ENCODE measurements around the gene BPNT1. TPM values are rescaled to one million over a fixed set of nuclear protein-coding genes. Genes with fewer than 3 reads are reported as not detected.

BPNT1 gene, protein sequence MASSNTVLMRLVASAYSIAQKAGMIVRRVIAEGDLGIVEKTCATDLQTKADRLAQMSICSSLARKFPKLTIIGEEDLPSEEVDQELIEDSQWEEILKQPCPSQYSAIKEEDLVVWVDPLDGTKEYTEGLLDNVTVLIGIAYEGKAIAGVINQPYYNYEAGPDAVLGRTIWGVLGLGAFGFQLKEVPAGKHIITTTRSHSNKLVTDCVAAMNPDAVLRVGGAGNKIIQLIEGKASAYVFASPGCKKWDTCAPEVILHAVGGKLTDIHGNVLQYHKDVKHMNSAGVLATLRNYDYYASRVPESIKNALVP
- 14.6 and 17.6 TPM in 2 replicates for total RNA-seq

DNA sequence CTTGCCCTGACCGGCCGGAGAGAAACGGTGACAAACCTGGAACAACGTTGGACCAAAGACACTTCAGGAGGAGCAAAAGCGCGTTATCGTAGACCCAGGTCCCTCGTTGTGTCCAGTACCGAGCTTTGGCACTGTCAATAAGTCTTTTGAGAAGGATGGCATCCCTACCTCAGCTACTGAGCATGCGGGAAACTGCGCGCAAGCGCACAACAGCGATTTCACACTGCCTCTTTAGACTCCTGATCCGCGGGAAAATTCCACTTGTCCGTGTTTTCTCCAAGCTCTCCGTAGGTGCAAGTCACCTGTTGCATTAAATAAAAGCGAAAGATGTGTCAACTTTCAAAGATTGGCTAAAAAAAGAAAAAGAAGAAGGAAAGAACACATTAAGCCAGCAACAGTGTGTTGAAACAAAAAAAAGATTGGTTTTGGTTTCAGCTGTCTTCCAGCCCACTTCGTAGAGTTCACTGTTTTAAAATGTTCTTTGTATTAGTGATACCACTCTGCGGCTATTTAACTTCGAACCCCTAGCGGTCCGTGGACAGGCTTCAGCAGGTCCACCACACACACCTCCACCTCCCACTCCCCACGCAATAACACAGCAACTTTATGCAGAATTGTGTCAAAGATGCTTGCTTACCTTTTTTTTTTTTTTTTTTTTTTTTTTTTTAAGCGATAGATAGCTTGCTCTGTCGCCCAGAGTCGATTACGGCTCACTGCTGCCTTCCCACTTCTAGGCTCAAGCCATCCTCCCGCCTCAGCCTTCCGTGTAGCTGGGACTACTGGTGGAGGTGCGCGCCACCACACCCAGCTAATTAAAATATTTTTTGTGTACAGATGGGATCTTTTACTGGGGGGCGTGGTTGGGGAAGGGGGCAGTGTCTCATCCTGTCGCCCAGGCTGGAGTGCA, at the start of gene BPNT1:
Gene BPNT1, minus strand, starts transcription at position 139 of the 907 bp plus-strand sequence. CDS start 9,942 bp downstream, outside the sequence.
- FAIRE-seq (no peak), DNase-seq (ENCODE audit: low read depth) (peak; percentile 96)
- no peaks in the 10 kb centered on the region for H3K36me3 ChIP-seq (ENCODE audit: control insufficient read depth, insufficient read depth, low read length)
- no peaks in the 10 kb centered on the region for H3K27me3 ChIP-seq (ENCODE audit: control insufficient read depth, insufficient read depth, low read length)
- TF ChIP-seq, protein P1, sequence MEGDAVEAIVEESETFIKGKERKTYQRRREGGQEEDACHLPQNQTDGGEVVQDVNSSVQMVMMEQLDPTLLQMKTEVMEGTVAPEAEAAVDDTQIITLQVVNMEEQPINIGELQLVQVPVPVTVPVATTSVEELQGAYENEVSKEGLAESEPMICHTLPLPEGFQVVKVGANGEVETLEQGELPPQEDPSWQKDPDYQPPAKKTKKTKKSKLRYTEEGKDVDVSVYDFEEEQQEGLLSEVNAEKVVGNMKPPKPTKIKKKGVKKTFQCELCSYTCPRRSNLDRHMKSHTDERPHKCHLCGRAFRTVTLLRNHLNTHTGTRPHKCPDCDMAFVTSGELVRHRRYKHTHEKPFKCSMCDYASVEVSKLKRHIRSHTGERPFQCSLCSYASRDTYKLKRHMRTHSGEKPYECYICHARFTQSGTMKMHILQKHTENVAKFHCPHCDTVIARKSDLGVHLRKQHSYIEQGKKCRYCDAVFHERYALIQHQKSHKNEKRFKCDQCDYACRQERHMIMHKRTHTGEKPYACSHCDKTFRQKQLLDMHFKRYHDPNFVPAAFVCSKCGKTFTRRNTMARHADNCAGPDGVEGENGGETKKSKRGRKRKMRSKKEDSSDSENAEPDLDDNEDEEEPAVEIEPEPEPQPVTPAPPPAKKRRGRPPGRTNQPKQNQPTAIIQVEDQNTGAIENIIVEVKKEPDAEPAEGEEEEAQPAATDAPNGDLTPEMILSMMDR (IDR thresholded peaks at IDR 0.05; ENCODE audit: insufficient read depth, low read length, severe bottlenecking): no peak
- peak within 1 kb of the TSS; percentile 60 for H3K4me3 ChIP-seq (ENCODE audit: low read depth, low read length)

DNA sequence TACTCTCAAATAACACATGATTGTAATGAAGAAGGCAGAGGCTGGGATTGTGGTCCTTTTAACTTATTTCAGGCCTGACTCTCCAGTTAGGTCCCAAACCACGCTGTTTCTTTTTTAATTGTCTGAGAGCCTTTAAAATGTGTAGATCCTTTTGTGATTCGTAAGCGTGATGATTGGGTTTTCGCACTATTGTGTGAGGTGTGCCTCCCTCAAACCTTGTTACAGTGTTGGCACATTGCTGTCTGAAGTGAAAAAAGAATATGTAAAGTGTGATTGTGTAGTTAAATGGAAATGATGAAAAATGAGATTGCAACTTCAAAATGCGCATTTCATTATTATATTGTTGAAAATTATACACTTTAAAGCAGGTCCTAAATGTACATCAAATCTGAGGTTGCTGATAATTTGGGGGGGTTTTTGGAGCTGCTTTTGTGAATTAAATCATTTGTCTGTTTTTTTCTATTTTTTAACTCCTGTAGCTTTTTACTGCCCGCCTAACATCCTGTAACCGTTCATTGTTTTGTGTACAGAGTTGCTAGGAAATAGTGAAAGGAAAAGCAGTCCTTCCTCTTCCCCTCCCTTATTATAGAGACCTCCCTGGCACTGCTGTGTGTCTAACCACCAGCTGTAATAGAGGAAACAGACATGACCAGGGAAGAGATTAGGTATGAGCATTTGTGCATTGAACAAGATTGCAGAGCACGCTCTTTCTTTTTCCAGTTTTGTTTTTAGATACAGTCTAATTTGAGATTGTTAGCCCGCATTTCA, 47.6 kb upstream of the BPNT1 start:
- DNase-seq (ENCODE audit: low read depth): no peak

DNA sequence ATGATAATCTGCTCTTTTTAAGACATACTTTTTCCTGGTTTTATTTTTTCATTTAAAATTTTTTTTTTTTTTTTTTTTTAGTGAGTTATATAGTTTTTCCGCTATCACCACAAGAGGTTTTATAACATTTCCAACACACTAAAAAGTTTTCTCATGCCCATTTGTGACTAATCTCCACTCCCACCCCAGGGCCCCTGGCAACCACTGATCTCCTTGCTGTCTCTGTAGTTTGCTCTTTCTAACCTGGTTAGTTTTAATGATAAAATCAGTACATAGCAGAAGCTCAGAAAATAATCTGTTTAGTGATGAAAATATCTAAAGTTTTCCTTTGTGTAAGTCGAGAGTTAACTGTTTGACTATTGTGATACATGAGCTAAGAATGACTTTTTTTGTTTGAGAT, 46.2 kb upstream of the BPNT1 start:
- no peak overlapping the region for H3K4me3 ChIP-seq (ENCODE audit: low read depth, low read length)
- FAIRE-seq (no peak), DNase-seq (ENCODE audit: low read depth) (no peak)
- TF ChIP-seq, protein P1 (IDR thresholded peaks at IDR 0.05; ENCODE audit: insufficient read depth, low read length, severe bottlenecking): no peak
- H3K27me3 ChIP-seq (ENCODE audit: control insufficient read depth, insufficient read depth, low read length): no peaks in the 10 kb centered on the region
- peaks cover 9% of the 10 kb centered on the region for H3K36me3 ChIP-seq (ENCODE audit: control insufficient read depth, insufficient read depth, low read length)

More for the DNA sequence above, 47.6 kb upstream of the BPNT1 start:
- Histone ChIP-seq H3K36me3 (ENCODE audit: control insufficient read depth, insufficient read depth, low read length) (peaks cover 11% of the 10 kb centered on the region), H3K27me3 (ENCODE audit: control insufficient read depth, insufficient read depth, low read length) (no peaks in the 10 kb centered on the region), H3K4me3 (ENCODE audit: low read depth, low read length) (no peak overlapping the region)
- FAIRE-seq: no peak
- TF ChIP-seq, protein P1 (IDR thresholded peaks at IDR 0.05; ENCODE audit: insufficient read depth, low read length, severe bottlenecking): no peak

DNA sequence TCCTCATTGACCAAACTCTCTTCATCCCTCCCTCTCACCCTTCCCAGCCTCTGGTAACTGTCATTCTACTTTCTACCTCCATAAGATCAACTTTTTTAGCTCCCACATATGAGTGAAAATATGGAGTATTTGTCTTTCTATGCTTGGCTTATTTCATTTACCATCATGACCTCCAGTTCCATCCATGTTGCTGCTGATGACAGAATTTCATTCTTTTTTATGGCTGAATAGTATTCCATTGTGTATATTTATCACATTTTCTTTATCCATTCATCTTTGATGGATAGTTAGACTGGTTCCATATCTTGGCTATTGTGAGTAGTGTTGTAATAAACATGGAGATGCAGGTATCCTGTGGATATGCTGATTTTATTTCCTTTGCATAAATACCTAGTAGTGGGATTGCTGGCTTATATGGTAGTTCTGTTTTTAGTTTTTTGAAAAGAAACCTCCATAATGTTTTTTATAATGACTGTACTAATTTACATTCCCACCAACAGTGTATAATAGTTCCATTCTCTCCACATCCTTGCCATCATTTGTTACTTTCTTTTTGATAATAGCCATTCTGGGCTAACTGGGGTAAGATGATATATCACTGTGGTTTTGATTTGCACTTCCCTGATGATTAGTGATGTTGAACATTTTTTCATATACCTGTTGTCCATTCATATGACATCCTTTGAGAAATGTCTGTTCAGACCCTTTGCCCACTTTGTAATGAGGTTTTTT, 40.1 kb upstream of the BPNT1 start:
- no peaks in the 10 kb centered on the region for H3K27me3 ChIP-seq (ENCODE audit: control insufficient read depth, insufficient read depth, low read length)
- H3K36me3 ChIP-seq (ENCODE audit: control insufficient read depth, insufficient read depth, low read length): peaks cover 5% of the 10 kb centered on the region
- DNase-seq (ENCODE audit: low read depth) (no peak), FAIRE-seq (no peak)
- H3K4me3 ChIP-seq (ENCODE audit: low read depth, low read length): no peak overlapping the region
- TF ChIP-seq, protein P1 (IDR thresholded peaks at IDR 0.05; ENCODE audit: insufficient read depth, low read length, severe bottlenecking): no peak

DNA sequence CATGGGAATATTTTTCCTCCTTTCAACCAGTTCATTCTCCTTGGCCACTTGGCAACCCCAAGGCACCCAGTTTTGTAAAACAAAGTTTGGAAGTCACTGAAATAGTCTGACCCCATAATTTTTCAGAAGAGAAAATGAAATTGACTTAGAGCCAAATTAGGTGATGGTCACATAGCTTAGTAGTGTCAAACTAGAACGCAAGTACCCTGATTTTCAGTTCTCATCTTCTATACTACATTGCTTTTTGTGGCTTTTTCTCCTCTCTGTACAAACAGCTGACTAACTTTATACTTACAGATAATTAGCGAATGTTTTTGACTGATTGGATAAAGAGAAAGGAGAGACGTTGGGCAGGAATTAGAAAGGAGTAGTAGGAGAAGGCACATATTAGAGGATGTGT, 37.5 kb upstream of the BPNT1 start:
- DNase-seq (ENCODE audit: low read depth): no peak
- H3K4me3 ChIP-seq (ENCODE audit: low read depth, low read length): no peak overlapping the region
- TF ChIP-seq, protein P1 (IDR thresholded peaks at IDR 0.05; ENCODE audit: insufficient read depth, low read length, severe bottlenecking): no peak
- H3K36me3 ChIP-seq (ENCODE audit: control insufficient read depth, insufficient read depth, low read length): peaks cover 3% of the 10 kb centered on the region
- no peak for FAIRE-seq
- H3K27me3 ChIP-seq (ENCODE audit: control insufficient read depth, insufficient read depth, low read length): no peaks in the 10 kb centered on the region

Measured in bronchial epithelial cell (primary cell).